ENCODE measurements around the gene SRGAP1. TPM values are rescaled to one million over a fixed set of nuclear protein-coding genes. Genes with fewer than 3 reads are reported as not detected.

The SRGAP1 gene
- total RNA-seq, 1 donor from 2014 or later, result 2.3 TPM

GRCh38 chr12:64175254-64175945 lies 330.9 kb downstream of the SRGAP1 start:
- intact Hi-C loops (cut with micrococcal nuclease), result no loop called here

DNA sequence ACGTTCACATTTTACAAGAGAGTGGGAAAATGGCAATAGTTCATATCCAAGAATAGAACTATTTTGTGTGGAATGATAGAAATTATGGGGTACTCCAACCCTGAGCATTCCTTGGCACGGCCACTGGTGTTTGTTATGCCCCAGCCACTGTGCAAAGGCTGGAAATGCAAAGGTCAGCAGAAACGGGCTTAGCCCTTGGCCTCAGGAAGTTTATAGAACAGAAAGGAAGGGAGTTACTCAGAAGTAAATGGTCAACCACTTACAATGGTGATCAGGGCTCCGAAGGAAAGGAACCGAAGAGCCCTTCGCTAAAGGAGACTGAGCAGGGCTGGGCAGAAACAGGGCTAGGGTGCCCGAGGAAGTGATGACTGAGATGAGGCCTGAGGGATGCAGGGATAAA lies 332.5 kb downstream of the SRGAP1 start:
- intact Hi-C loops (cut with micrococcal nuclease), result no loop called here
- no peaks in the 10 kb centered on the region for H3K27me3 ChIP-seq (ENCODE audit: low read depth)
- H3K36me3 ChIP-seq, result no peaks in the 10 kb centered on the region
- no peak for DNase-seq
- H3K27ac ChIP-seq (replicated peaks), result no peak overlapping the region
- peaks cover 11% of the 10 kb centered on the region for H3K4me1 ChIP-seq
- no peak overlapping the region for H3K4me3 ChIP-seq
- H3K9me3 ChIP-seq (replicated peaks), result no peaks in the 10 kb centered on the region
- TF ChIP-seq, protein P1, sequence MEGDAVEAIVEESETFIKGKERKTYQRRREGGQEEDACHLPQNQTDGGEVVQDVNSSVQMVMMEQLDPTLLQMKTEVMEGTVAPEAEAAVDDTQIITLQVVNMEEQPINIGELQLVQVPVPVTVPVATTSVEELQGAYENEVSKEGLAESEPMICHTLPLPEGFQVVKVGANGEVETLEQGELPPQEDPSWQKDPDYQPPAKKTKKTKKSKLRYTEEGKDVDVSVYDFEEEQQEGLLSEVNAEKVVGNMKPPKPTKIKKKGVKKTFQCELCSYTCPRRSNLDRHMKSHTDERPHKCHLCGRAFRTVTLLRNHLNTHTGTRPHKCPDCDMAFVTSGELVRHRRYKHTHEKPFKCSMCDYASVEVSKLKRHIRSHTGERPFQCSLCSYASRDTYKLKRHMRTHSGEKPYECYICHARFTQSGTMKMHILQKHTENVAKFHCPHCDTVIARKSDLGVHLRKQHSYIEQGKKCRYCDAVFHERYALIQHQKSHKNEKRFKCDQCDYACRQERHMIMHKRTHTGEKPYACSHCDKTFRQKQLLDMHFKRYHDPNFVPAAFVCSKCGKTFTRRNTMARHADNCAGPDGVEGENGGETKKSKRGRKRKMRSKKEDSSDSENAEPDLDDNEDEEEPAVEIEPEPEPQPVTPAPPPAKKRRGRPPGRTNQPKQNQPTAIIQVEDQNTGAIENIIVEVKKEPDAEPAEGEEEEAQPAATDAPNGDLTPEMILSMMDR (IDR thresholded peaks at IDR 0.05; ENCODE audit: borderline replicate concordance), result no peak

More at GRCh38 chr12:64175254-64175945, 330.9 kb downstream of the SRGAP1 start:
- no peak for DNase-seq
- TF ChIP-seq, protein P1 (IDR thresholded peaks at IDR 0.05; ENCODE audit: borderline replicate concordance), result no peak
- H3K36me3 ChIP-seq, result no peaks in the 10 kb centered on the region
- H3K9me3 ChIP-seq (replicated peaks), result no peaks in the 10 kb centered on the region
- H3K27ac ChIP-seq (replicated peaks), result no peak overlapping the region
- no peaks in the 10 kb centered on the region for H3K27me3 ChIP-seq (ENCODE audit: low read depth)
- H3K4me3 ChIP-seq, result no peak overlapping the region
- peaks cover 4% of the 10 kb centered on the region for H3K4me1 ChIP-seq

DNA sequence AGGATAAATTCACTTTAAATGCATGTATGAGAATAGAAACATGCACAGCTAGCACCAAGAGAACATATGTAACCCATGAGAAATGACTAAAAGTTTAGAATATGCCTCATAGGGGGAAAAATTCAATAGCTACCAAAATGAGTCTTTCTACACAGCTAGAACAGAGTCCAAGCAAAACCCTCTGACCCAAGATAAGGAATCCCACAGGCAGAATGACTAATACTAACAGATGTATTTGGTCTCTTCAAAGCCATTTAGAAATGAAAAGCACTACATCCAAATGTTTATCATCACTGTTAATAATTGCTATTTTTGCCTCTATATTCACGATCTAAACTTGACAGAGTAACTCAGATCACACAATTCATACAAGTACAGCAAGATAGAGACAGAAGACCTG lies 333.6 kb downstream of the SRGAP1 start:
- Histone ChIP-seq H3K36me3 (no peaks in the 10 kb centered on the region), H3K27ac (replicated peaks) (no peak overlapping the region), H3K4me1 (peaks cover 15% of the 10 kb centered on the region), H3K27me3 (ENCODE audit: low read depth) (no peaks in the 10 kb centered on the region), H3K4me3 (no peak overlapping the region), H3K9me3 (replicated peaks) (no peaks in the 10 kb centered on the region)
- DNase-seq, result no peak
- TF ChIP-seq, protein P1 (IDR thresholded peaks at IDR 0.05; ENCODE audit: borderline replicate concordance), result no peak
- intact Hi-C loops (cut with micrococcal nuclease), result no loop called here

- Histone ChIP-seq H3K36me3 (no peaks in the 10 kb centered on the region), H3K4me3 (no peak overlapping the region), H3K9me3 (replicated peaks) (no peaks in the 10 kb centered on the region), H3K4me1 (peaks cover 15% of the 10 kb centered on the region), H3K27ac (replicated peaks) (peak overlapping the region; percentile 56), H3K27me3 (ENCODE audit: low read depth) (no peaks in the 10 kb centered on the region)
- TF ChIP-seq, protein P1 (IDR thresholded peaks at IDR 0.05; ENCODE audit: borderline replicate concordance), result no peak
- intact Hi-C loops (cut with micrococcal nuclease), result loop anchor here (2.0 kb wide), 1 partner anchor 336 kb away; the partner anchor contains the start of gene SRGAP1
- no peak for DNase-seq
Measured at GRCh38 chr12:64180951-64181350, 336.5 kb downstream of the SRGAP1 start.

DNA sequence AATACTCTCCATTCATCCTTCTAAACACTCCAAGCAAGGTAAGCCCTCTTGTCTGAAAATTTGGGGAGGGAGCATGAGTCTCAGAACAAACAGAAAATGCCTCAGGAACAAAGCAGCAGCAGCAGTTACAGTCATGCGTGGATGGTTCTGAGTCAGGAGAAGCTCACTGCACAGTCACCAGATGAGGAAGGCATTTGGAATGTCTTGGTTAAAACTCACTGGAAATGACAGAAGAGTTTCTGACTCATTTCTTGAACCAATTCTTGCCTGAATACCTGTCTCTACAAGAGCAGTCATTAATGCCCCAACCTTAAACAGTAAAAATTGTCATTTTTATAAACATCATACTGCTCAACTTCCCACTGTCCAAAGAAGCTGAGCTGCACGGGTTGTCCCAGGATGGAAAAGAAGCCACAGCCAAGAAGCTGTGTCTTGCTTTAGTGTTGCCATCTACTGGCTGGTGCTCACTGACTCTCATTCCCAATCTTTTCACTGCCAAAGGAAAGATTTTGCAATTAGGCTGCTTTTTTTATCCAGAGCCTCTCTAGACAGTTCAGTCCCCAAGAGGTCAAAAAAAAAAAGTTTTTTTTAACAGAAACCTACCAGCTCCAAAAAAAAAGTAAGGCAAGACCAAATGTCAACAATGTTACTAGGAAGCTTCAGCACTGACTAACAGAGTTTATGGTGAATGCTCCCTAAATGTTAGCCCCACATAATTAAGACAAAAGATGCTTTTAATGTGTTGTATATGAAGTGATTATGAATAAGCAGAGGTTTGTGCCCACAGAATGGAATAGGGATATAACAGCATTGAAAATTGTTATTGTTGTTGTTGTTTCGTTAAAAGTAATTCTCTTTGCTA lies 337.2 kb downstream of the SRGAP1 start:
- Histone ChIP-seq H3K4me1 (peaks cover 15% of the 10 kb centered on the region), H3K9me3 (replicated peaks) (no peaks in the 10 kb centered on the region), H3K4me3 (no peak overlapping the region), H3K27ac (replicated peaks) (peak overlapping the region; percentile 56), H3K27me3 (ENCODE audit: low read depth) (no peaks in the 10 kb centered on the region), H3K36me3 (no peaks in the 10 kb centered on the region)
- intact Hi-C loops (cut with micrococcal nuclease), result loop anchor here (2.0 kb wide), 1 partner anchor 337 kb away; the partner anchor contains the start of gene SRGAP1
- TF ChIP-seq, protein P1 (IDR thresholded peaks at IDR 0.05; ENCODE audit: borderline replicate concordance), result peak; percentile 79
- DNase-seq, result peak; percentile 29

Measured in left ventricle myocardium inferior (tissue), 1 donor.